GM23248 (cell line): ENCODE data around the gene PRKAR1B. TPM values are rescaled to one million over a fixed set of nuclear protein-coding genes. Genes with fewer than 3 reads are reported as not detected.
A peak's percentile ranks its signal among the peaks of the same experiment; 100 is the strongest.

Experiments used
- DNase-seq: peaks from one replicate; pipeline ENCODE4 v3.0.0-alpha.2; 2015
- H2AFZ ChIP-seq: fragments of 200-600 bp; sonication (generic); 2 replicates; pipeline ENCODE4 v1.6.1; 2016; ENCODE audit warnings: antibody characterized with exemption
- H3F3A ChIP-seq: fragments of 200-600 bp; sonication (generic); 2 replicates; pipeline ENCODE4 v1.6.1; 2016; ENCODE audit warnings: mild to moderate bottlenecking, antibody characterized with exemption, mixed run types; ENCODE audit not compliant: insufficient read depth
- H3K27ac ChIP-seq: fragments of 200-600 bp; sonication (generic); 2 replicates; pipeline ENCODE4 v1.5.1; 2016; ENCODE audit warnings: mild to moderate bottlenecking
- H3K27me3 ChIP-seq: fragments of 200-600 bp; sonication (generic); replicated peaks from 2 replicates; pipeline ENCODE4 v1.6.1; 2016; ENCODE audit warnings: mild to moderate bottlenecking; ENCODE audit not compliant: insufficient read depth
- H3K36me3 ChIP-seq: fragments of 200-600 bp; sonication (generic); 2 replicates; pipeline ENCODE4 v1.6.1; 2016; ENCODE audit warnings: low read depth, mild to moderate bottlenecking
- H3K4me1 ChIP-seq: fragments of 200-600 bp; sonication (generic); 2 replicates; pipeline ENCODE4 v1.6.1; 2016; ENCODE audit warnings: mild to moderate bottlenecking; ENCODE audit not compliant: insufficient read depth
- H3K4me2 ChIP-seq: fragments of 200-600 bp; sonication (generic); one replicate; pipeline ENCODE4 v1.6.1; 2016; ENCODE audit warnings: mild to moderate bottlenecking; ENCODE audit not compliant: unreplicated experiment
- H3K4me3 ChIP-seq: fragments of 200-600 bp; sonication (generic); 2 replicates; pipeline ENCODE4 v1.5.1; 2016; ENCODE audit warnings: mild to moderate bottlenecking
- H3K79me2 ChIP-seq: fragments of 200-600 bp; sonication (generic); 2 replicates; pipeline ENCODE4 v1.6.1; 2016; ENCODE audit warnings: mild to moderate bottlenecking; ENCODE audit not compliant: insufficient read depth
- H3K9ac ChIP-seq: fragments of 200-600 bp; sonication (generic); 2 replicates; pipeline ENCODE4 v1.6.1; 2016; ENCODE audit warnings: mild to moderate bottlenecking
- H3K9me2 ChIP-seq: fragments of 200-600 bp; sonication (generic); 2 replicates; pipeline ENCODE4 v1.6.1; 2016; ENCODE audit warnings: mixed run types, mild to moderate bottlenecking, moderate library complexity; ENCODE audit not compliant: insufficient read depth
- H3K9me3 ChIP-seq: fragments of 200-600 bp; sonication (generic); one replicate; pipeline ENCODE4 v1.6.1; 2017; ENCODE audit warnings: low read depth
- H4K20me1 ChIP-seq: fragments of 200-600 bp; sonication (generic); 2 replicates; pipeline ENCODE4 v1.6.0; 2016; ENCODE audit not compliant: insufficient read depth
- EZH2 ChIP-seq: fragments of 200-600 bp; sonication (generic); IDR thresholded peaks from 2 replicates; pipeline ENCODE4 v1.6.1; 2018; ENCODE audit warnings: antibody characterized with exemption, mild to moderate bottlenecking; ENCODE audit not compliant: insufficient read depth, poor library complexity, severe bottlenecking
- EZH2phosphoT487 ChIP-seq: fragments of 200-600 bp; sonication (generic); IDR thresholded peaks from 2 replicates; pipeline ENCODE4 v1.6.1; 2018; ENCODE audit warnings: antibody characterized with exemption, moderate library complexity, mild to moderate bottlenecking, low read depth; ENCODE audit not compliant: insufficient read depth
- WGBS, 2 experiments: methylation state at CpG; one replicate each; pipeline ENCODE4 v1.1.6; 2015 to 2017; ENCODE audit warnings: low lambda C conversion rate in 2 of 2, low coverage in 1 of 2; ENCODE audit errors: missing lambda C conversion rate in 2 of 2; 5-methylcytosine and 5-hydroxymethylcytosine counted together
- in situ Hi-C: fragments of 300-500 bp; cut with MboI; formaldehyde crosslinking; loops from 2 replicates; pipeline ENCODE4 v1.15.0; 2020
- polyA plus RNA-seq: library from polyadenylated mRNA; unstranded; fragments of >200 nt; fragmentation: Nextera tagmentation; extraction: Ambion mirVana; gene quantifications from 2 replicates; pipeline ENCODE4 v1.2.1, GENCODE V29; 2016
- total RNA-seq: library from RNA; depleted of rRNA; stranded (reverse); fragments of >200 nt; shearing (Covaris generic); gene quantifications from 2 replicates; pipeline ENCODE4 v1.2.3, GENCODE V29; 2014

The PRKAR1B gene
- total and polyA plus RNA-seq, 2 experiments from 2014 or later: 10.2 to 12.9 TPM

DNA sequence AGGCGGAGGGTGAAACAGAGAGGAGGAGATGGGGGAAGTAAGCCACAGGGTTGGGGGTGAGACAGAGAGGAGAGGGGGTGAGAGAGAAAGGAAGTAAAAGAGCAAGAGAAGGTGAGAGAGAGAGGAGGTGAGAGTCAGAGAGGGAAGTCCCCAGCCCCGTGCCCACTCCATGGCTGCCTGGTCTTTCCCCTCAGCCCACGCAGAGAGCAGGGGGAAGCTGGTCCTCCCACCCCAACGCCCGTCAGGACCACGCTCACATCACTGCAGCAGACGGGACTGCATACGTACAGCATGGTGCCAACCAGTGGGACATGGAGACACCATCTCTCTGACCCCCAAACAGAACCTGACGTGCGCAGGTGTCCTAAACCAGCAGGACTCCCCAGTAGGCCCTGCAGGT lies 195.3 kb downstream of the PRKAR1B start:
- Histone ChIP-seq H3K36me3 (no peaks in the 10 kb centered on the region), H3K9ac (no peak overlapping the region), H3K9me3 (no peaks in the 10 kb centered on the region), H3F3A (no peaks in the 10 kb centered on the region), H3K4me2 (no peak overlapping the region), H4K20me1 (no peaks in the 10 kb centered on the region), H3K4me3 (no peak overlapping the region), H3K9me2 (no peaks in the 10 kb centered on the region), H3K79me2 (no peaks in the 10 kb centered on the region), H3K4me1 (no peaks in the 10 kb centered on the region), H3K27me3 (peaks cover 29% of the 10 kb centered on the region), H3K27ac (no peak overlapping the region), H2AFZ (no peak overlapping the region)
- no peak for DNase-seq
- TF ChIP-seq EZH2phosphoT487 (no peak), EZH2 (no peak)
- 70 to 79% methylated on average over 9 to 10 of the region's 10 CpGs for WGBS, 2 experiments
- in situ Hi-C loops: no loop called here

DNA sequence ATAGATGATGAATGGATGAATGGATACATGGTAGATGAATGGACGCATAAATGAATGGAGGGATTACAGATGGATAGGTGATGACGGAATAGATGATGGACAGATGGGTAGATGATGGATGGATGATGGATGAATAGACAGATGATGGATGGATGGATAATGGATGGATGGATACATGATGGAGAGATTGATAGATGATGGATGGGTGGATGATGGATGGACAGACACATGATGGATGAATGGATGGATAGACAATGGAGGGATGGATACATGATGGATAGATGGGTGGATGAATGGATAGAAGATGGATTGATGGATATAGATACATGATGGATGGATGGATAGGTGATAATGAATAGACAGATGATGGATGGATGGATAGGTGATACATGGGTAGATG lies 198.6 kb downstream of the PRKAR1B start:
- Histone ChIP-seq H3K9me3 (no peaks in the 10 kb centered on the region), H3K9me2 (no peaks in the 10 kb centered on the region), H2AFZ (no peak overlapping the region), H3K27ac (no peak overlapping the region), H3K36me3 (no peaks in the 10 kb centered on the region), H4K20me1 (no peaks in the 10 kb centered on the region), H3K27me3 (peaks cover 29% of the 10 kb centered on the region), H3K4me1 (no peaks in the 10 kb centered on the region), H3K79me2 (no peaks in the 10 kb centered on the region), H3K4me2 (no peak overlapping the region), H3F3A (no peaks in the 10 kb centered on the region), H3K4me3 (no peak overlapping the region), H3K9ac (no peak overlapping the region)
- in situ Hi-C loops: no loop called here
- WGBS, 2 experiments: 37 to 63% methylated on average over 2 of the region's 2 CpGs
- TF ChIP-seq EZH2phosphoT487: no peak
- TF ChIP-seq EZH2: no peak
- no peak for DNase-seq

DNA sequence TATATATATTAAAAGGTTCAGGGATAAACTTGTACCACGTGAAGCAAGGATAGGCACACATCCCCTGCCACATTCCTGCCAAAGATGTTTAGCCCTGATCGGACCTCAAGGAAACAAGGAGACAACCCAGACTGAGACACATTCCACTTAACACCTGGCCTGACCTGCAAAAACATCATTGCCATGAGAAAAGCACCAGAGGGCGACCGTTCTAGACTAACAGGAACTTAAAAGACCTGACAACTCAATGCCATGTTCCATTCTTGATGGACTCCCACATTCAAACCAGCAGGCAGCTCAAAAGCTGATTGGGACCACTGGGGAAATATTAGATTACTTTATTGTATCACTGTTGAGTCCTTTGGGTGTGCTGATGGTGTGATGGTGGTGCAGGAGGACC lies 199.4 kb downstream of the PRKAR1B start:
- no peaks in the 10 kb centered on the region for H3K79me2 ChIP-seq
- H3K9me3 ChIP-seq: no peaks in the 10 kb centered on the region
- H3K9ac ChIP-seq: no peak overlapping the region
- no peaks in the 10 kb centered on the region for H3K9me2 ChIP-seq
- no peak for DNase-seq
- no peak overlapping the region for H3K4me2 ChIP-seq
- H3K27ac ChIP-seq: no peak overlapping the region
- peaks cover 37% of the 10 kb centered on the region for H3K27me3 ChIP-seq
- H3K4me3 ChIP-seq: no peak overlapping the region
- in situ Hi-C loops: no loop called here
- no peaks in the 10 kb centered on the region for H4K20me1 ChIP-seq
- TF ChIP-seq EZH2phosphoT487 (no peak), EZH2 (no peak)
- no peaks in the 10 kb centered on the region for H3F3A ChIP-seq
- 46% methylated on average over 4 of the region's 4 CpGs for WGBS, 2 experiments
- no peaks in the 10 kb centered on the region for H3K36me3 ChIP-seq
- H2AFZ ChIP-seq: no peak overlapping the region
- H3K4me1 ChIP-seq: no peaks in the 10 kb centered on the region

DNA sequence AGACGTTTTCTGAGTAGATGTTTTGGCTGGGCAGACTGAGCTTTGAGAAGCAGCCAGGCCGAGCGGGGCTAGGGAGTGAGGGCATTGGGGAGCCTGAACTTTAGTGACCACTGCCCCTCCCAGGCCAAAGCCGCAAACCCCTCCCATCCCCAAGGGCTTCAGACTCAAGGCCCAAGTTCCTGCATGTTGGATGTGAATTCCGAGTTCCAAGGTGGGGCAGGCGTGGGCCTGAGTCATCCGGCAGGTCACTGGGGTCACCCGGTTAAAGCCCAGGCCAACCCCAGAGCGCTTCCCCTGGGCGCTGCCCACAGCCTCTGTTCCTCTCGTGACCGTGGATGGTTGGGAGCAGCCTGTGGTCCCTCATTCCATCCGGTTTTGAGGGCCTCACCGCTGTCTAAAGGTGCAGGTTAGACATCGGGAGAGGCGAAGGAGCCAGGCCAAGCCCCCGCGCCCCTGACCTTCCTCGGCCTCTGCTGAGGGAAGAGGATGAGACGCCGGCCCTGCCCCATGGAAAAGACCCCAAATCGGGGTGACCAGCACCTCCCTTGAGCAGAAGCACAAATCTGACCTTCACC lies 200.5 kb downstream of the PRKAR1B start:
- no peak overlapping the region for H3K9ac ChIP-seq
- H3K27me3 ChIP-seq: peaks cover 47% of the 10 kb centered on the region
- no peak for DNase-seq
- no peaks in the 10 kb centered on the region for H3K9me3 ChIP-seq
- TF ChIP-seq EZH2phosphoT487 (no peak), EZH2 (no peak)
- in situ Hi-C loops: no loop called here
- no peak overlapping the region for H3K4me2 ChIP-seq
- WGBS, 2 experiments: 78 to 80% methylated on average over 22 of the region's 22 CpGs
- H3K27ac ChIP-seq: no peak overlapping the region
- no peak overlapping the region for H2AFZ ChIP-seq
- no peaks in the 10 kb centered on the region for H3K79me2 ChIP-seq
- H4K20me1 ChIP-seq: no peaks in the 10 kb centered on the region
- no peaks in the 10 kb centered on the region for H3K36me3 ChIP-seq
- no peaks in the 10 kb centered on the region for H3F3A ChIP-seq
- H3K4me1 ChIP-seq: no peaks in the 10 kb centered on the region
- no peaks in the 10 kb centered on the region for H3K9me2 ChIP-seq
- H3K4me3 ChIP-seq: no peak overlapping the region

DNA sequence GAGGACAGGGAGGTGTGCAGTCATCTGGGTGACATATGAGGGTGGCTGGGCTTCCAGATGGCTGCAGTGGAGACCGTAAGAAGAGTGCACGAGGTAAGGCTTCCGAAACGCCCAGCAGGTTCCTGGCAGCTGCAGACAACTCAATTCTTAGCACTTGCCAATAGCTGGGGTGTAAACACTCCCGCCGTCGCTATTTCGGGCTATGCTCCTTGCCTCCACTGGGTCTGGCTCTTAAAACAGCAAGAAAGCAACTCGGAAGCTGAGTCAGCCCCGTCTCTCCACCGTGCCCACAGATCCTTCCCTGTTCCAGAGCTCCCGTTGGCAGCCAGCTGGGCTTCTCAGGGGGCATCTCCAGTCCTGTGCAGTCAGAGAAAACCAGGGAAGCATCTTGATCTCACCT lies 201.3 kb downstream of the PRKAR1B start:
- Histone ChIP-seq H3K36me3 (no peaks in the 10 kb centered on the region), H3K4me2 (no peak overlapping the region), H3K9me3 (no peaks in the 10 kb centered on the region), H3K79me2 (no peaks in the 10 kb centered on the region), H3K4me3 (no peak overlapping the region), H3K9me2 (no peaks in the 10 kb centered on the region), H3F3A (no peaks in the 10 kb centered on the region), H2AFZ (no peak overlapping the region), H3K27me3 (peaks cover 55% of the 10 kb centered on the region), H3K4me1 (no peaks in the 10 kb centered on the region), H4K20me1 (no peaks in the 10 kb centered on the region), H3K27ac (no peak overlapping the region), H3K9ac (no peak overlapping the region)
- 18 to 23% methylated on average over 12 of the region's 12 CpGs for WGBS, 2 experiments
- TF ChIP-seq EZH2 (no peak), EZH2phosphoT487 (no peak)
- DNase-seq: peak; percentile 55
- in situ Hi-C loops: no loop called here
